Tibial nerve (tissue), 4 donors: ENCODE results near the gene FNDC3B.

ENCODE experiments used
- CTCF ChIP-seq, 5 experiments: fragments of 200-600 bp in 3 of 5; fragments of 450-650 bp in 2 of 5; sonication (generic) in 3 of 5; IDR thresholded peaks; one replicate each; pipeline ENCODE4 v1.5.1; 2016 to 2019; ENCODE audit warnings: antibody characterized with exemption in 5 of 5, mild to moderate bottlenecking in 3 of 5, moderate library complexity in 2 of 5
- EP300 ChIP-seq, 2 donors: sonication (generic); formaldehyde crosslinking; IDR thresholded peaks; one replicate each; pipeline ENCODE4 v1.6.1; 2017; ENCODE audit warnings: antibody characterized with exemption in 2 of 2, mild to moderate bottlenecking in 1 of 2
- POLR2A ChIP-seq, 2 donors: fragments of 450-650 bp; IDR thresholded peaks; one replicate each; pipeline ENCODE4 v1.6.1; 2017; ENCODE audit warnings: antibody characterized with exemption in 2 of 2, mild to moderate bottlenecking in 2 of 2, moderate library complexity in 2 of 2

DNA sequence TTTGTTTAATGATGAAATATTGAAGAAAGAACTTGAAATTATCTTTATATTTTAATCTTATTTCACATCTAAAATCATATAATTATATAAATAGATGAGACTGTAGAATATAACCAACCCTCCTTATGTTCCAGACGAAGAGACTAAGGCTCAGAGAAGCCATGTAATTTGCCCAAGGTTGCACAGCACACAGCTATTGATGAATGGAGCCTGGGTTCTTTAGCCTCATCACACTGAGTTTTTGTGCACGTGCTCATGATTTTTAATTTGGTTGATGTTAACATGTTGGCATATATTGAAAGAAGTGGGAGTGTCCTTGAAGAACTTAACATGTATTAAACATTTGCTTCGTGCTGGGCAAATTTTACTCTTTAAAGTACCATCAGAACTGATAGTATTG lies 151.6 kb downstream of the FNDC3B start:
- TF ChIP-seq CTCF (IDR thresholded peaks at IDR 0.05): no peak
- no peak for TF ChIP-seq POLR2A (IDR thresholded peaks at IDR 0.05)
- no peak for TF ChIP-seq EP300 (IDR thresholded peaks at IDR 0.05)
